SK-N-SH (cell line): ENCODE measurements around the gene RPL21. TPM values are rescaled to one million over a fixed set of nuclear protein-coding genes. Genes with fewer than 3 reads are reported as not detected.

Experiments
- CTCF ChIA-PET: fragments of 300-600, 350-600 bp; formaldehyde crosslinking; extraction: SDS; loops from one replicate; lab custom pipeline; 2021; lab: Yijun Ruan, JAX
- POLR2A ChIA-PET: fragments of 350-600 bp; sonication (Branson Sonifier 250); formaldehyde crosslinking; extraction: SDS; loops from one replicate; lab custom pipeline; 2020; ENCODE audit warnings: antibody characterized with exemption, inconsistent platforms; lab: Yijun Ruan, JAX
- DNase-seq: peaks from one replicate; pipeline ENCODE4 v3.0.0; 2012
- H2AFZ ChIP-seq: fragments of 200-600 bp; sonication (generic); 2 replicates; pipeline ENCODE4 v1.8.1; 2016; ENCODE audit warnings: antibody characterized with exemption, mild to moderate bottlenecking, low read depth
- H3F3A ChIP-seq: fragments of 200-600 bp; sonication (generic); replicated peaks from 2 replicates; pipeline ENCODE3; 2016; ENCODE audit warnings: antibody characterized with exemption, mild to moderate bottlenecking; ENCODE audit not compliant: insufficient read depth
- H3K27ac ChIP-seq, 2 experiments: fragments of 200-500 bp in 1 of 2; fragments of 200-600 bp in 1 of 2; sonication (Bioruptor generic) in 1 of 2; sonication (generic), shearing (Covaris generic) in 1 of 2; 2 replicates each; pipeline versions ENCODE4 v1.5.1 to v1.6.1; 2014 to 2016; ENCODE audit warnings: low read depth in 2 of 2, inconsistent platforms in 1 of 2, low read length in 1 of 2, mild to moderate bottlenecking in 1 of 2, mixed read lengths in 1 of 2
- H3K27me3 ChIP-seq: fragments of 200-600 bp; sonication (generic), shearing (Covaris generic); 2 replicates; pipeline ENCODE4 v1.6.1; 2016; ENCODE audit warnings: mixed run types; ENCODE audit not compliant: insufficient read depth
- H3K36me3 ChIP-seq, 2 experiments: fragments of 200-500 bp in 1 of 2; fragments of 200-600 bp in 1 of 2; sonication (Bioruptor generic) in 1 of 2; sonication (generic) in 1 of 2; replicated peaks in 1 of 2; 2 replicates each; pipeline versions ENCODE3 to v1.5.1; 2014 to 2016; ENCODE audit warnings: low read length in 1 of 2, mild to moderate bottlenecking in 1 of 2; ENCODE audit not compliant: insufficient read depth in 2 of 2, control insufficient read depth in 1 of 2
- H3K4me1 ChIP-seq, 2 experiments: fragments of 200-500 bp in 1 of 2; fragments of 200-600 bp in 1 of 2; sonication (Bioruptor generic) in 1 of 2; sonication (generic), shearing (Covaris generic) in 1 of 2; 2 replicates each; pipeline versions ENCODE4 v1.5.1 to v1.6.1; 2014 to 2016; ENCODE audit warnings: low read depth in 1 of 2, low read length in 1 of 2, mixed run types in 1 of 2; ENCODE audit not compliant: insufficient read depth in 2 of 2, control insufficient read depth in 1 of 2
- H3K4me2 ChIP-seq: fragments of 200-600 bp; sonication (generic), shearing (Covaris generic); 2 replicates; pipeline ENCODE4 v1.6.1; 2017; ENCODE audit warnings: mixed run types
- H3K4me3 ChIP-seq, 2 experiments: fragments of 200-500 bp in 1 of 2; fragments of 200-600 bp in 1 of 2; sonication (Bioruptor generic) in 1 of 2; sonication (generic), shearing (Covaris generic) in 1 of 2; 2 replicates each; pipeline versions ENCODE4 v1.5.1 to v1.8.1; 2014 to 2016; ENCODE audit warnings: low read depth in 2 of 2, inconsistent platforms in 1 of 2, low read length in 1 of 2, mild to moderate bottlenecking in 1 of 2, mixed read lengths in 1 of 2, moderate library complexity in 1 of 2
- H3K79me2 ChIP-seq: fragments of 200-600 bp; sonication (generic); 2 replicates; pipeline ENCODE4 v1.8.1; 2017; ENCODE audit warnings: mild to moderate bottlenecking; ENCODE audit not compliant: insufficient read depth
- H3K9ac ChIP-seq: fragments of 200-600 bp; sonication (generic); 2 replicates; pipeline ENCODE4 v1.6.1; 2017; ENCODE audit warnings: mixed run types
- H3K9me2 ChIP-seq: fragments of 200-600 bp; sonication (generic); 2 replicates; pipeline ENCODE4 v1.6.1; 2017; ENCODE audit warnings: mixed run types
- H3K9me3 ChIP-seq: fragments of 200-600 bp; sonication (generic); 2 replicates; pipeline ENCODE4 v1.6.1; 2017; ENCODE audit warnings: mixed run types, mild to moderate bottlenecking, moderate library complexity
- H4K20me1 ChIP-seq: fragments of 200-600 bp; sonication (generic); 2 replicates; pipeline ENCODE4 v1.6.1; 2017; ENCODE audit warnings: mild to moderate bottlenecking, mixed run types; ENCODE audit not compliant: insufficient read depth
- EP300 ChIP-seq, 2 experiments: IDR thresholded peaks; 2 replicates each; pipeline versions ENCODE4 v1.4.0 to v1.6.1; 2012; ENCODE audit warnings: borderline replicate concordance in 1 of 2, low read depth in 1 of 2, low read length in 1 of 2
- FOXM1 ChIP-seq: IDR thresholded peaks from 2 replicates; pipeline ENCODE4 v1.4.0; 2012; ENCODE audit warnings: low read depth, mild to moderate bottlenecking
- NFIC ChIP-seq: IDR thresholded peaks from 2 replicates; pipeline ENCODE4 v1.4.0; 2012; ENCODE audit warnings: borderline replicate concordance
- POLR2AphosphoS5 ChIP-seq: IDR thresholded peaks from 2 replicates; pipeline ENCODE4 v1.6.1; 2012; ENCODE audit warnings: low read depth, low read length
- RCOR1 ChIP-seq: fragments of 150-350 bp; IDR thresholded peaks from 2 replicates; pipeline ENCODE4 v1.6.1; 2017; ENCODE audit warnings: antibody characterized with exemption, low read length
- RXRA ChIP-seq: IDR thresholded peaks from 2 replicates; pipeline ENCODE4 v1.4.0; 2012; ENCODE audit warnings: low read depth, mild to moderate bottlenecking, borderline replicate concordance
- SMC3 ChIP-seq: IDR thresholded peaks from 2 replicates; pipeline ENCODE4 v1.6.1; 2012; ENCODE audit warnings: low read depth, low read length, improper control_type of control experiment
- TCF12 ChIP-seq: IDR thresholded peaks from 2 replicates; pipeline ENCODE4 v1.4.0; 2012
- TEAD4 ChIP-seq: IDR thresholded peaks from 2 replicates; pipeline ENCODE4 v1.4.0; 2012; ENCODE audit warnings: mild to moderate bottlenecking, borderline replicate concordance; ENCODE audit not compliant: insufficient read depth
- USF2 ChIP-seq: fragments of 150-350 bp; IDR thresholded peaks from 2 replicates; pipeline ENCODE4 v1.6.1; 2017; ENCODE audit warnings: antibody characterized with exemption, low read length, low read depth, borderline replicate concordance
- WGBS: methylation state at CpG from one replicate; pipeline ENCODE4 v1.1.6; 2017; ENCODE audit warnings: low lambda C conversion rate; 5-methylcytosine and 5-hydroxymethylcytosine counted together
- polyA plus RNA-seq, 3 experiments: library from polyadenylated mRNA; depleted of rRNA; stranded (reverse); fragments of >200 nt; gene quantifications; 2 replicates each; pipeline ENCODE4 v1.2.3, GENCODE V29; 2012
- TF ChIP-seq, protein P1 (sequence below): IDR thresholded peaks from 2 replicates; pipeline ENCODE4 v1.4.0; 2012; ENCODE audit warnings: low read depth, borderline replicate concordance
- TF ChIP-seq, protein P2 (sequence below): IDR thresholded peaks from 2 replicates; pipeline ENCODE4; 2012
- TF ChIP-seq, protein P3 (sequence below): fragments of 200-600 bp; sonication (generic); IDR thresholded peaks from 2 replicates; pipeline ENCODE4 v1.6.1; 2017; ENCODE audit warnings: antibody characterized with exemption, mild to moderate bottlenecking, moderate library complexity
- TF ChIP-seq, protein P4 (sequence below): IDR thresholded peaks from 2 replicates; pipeline ENCODE4 v1.4.0; 2012; ENCODE audit warnings: low read depth, borderline replicate concordance
- TF ChIP-seq, protein P5 (sequence below): IDR thresholded peaks from 2 replicates; pipeline ENCODE4 v1.6.1; 2012; ENCODE audit warnings: mild to moderate bottlenecking, low read depth, low read length, moderate library complexity

Gene RPL21
- polyA plus RNA-seq, 1 of the 3 experiments (the other 2 are of a cell fraction): 1,261 TPM

- H2AFZ ChIP-seq: no peak overlapping the region
- H3K36me3 ChIP-seq: no peaks in the 10 kb centered on the region
- no peak overlapping the region for H3K27ac ChIP-seq
- no peaks in the 10 kb centered on the region; the same call in 1 of the 2 replicates for H3K27me3 ChIP-seq
- WGBS: 63% methylated on average over 5 of the region's 5 CpGs
- ChIA-PET CTCF (interaction anchor here (0.8 to 3.5 kb wide), 4 partner anchors 9 to 333 kb away, joined by 3 to 20 read pairs (median 4); partner anchors contain the start of gene RASL11A), POLR2A (interaction anchor here (0.6 kb wide), 1 partner anchor 12 kb away, joined by 3 read pairs; no protein-coding TSS in a partner anchor)
- H3K9ac ChIP-seq: no peak overlapping the region
- no peaks in the 10 kb centered on the region for H3F3A ChIP-seq
- H3K4me1 ChIP-seq: peaks cover 0 to 12% of the 10 kb centered on the region in 2 experiments; a peak in 2 of 4 replicates
- no peaks in the 10 kb centered on the region for H3K9me2 ChIP-seq
- no peaks in the 10 kb centered on the region for H4K20me1 ChIP-seq
- no peaks in the 10 kb centered on the region for H3K79me2 ChIP-seq
- H3K4me3 ChIP-seq: no peak overlapping the region
- H3K4me2 ChIP-seq: no peak overlapping the region
- no peak for DNase-seq
- no peaks in the 10 kb centered on the region for H3K9me3 ChIP-seq
- TF ChIP-seq USF2: no peak
- TF ChIP-seq RCOR1: no peak
- TF ChIP-seq NFIC: no peak
- TF ChIP-seq, protein P1, sequence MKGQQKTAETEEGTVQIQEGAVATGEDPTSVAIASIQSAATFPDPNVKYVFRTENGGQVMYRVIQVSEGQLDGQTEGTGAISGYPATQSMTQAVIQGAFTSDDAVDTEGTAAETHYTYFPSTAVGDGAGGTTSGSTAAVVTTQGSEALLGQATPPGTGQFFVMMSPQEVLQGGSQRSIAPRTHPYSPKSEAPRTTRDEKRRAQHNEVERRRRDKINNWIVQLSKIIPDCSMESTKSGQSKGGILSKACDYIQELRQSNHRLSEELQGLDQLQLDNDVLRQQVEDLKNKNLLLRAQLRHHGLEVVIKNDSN: no peak
- TF ChIP-seq TEAD4: no peak
- TF ChIP-seq, protein P2, sequence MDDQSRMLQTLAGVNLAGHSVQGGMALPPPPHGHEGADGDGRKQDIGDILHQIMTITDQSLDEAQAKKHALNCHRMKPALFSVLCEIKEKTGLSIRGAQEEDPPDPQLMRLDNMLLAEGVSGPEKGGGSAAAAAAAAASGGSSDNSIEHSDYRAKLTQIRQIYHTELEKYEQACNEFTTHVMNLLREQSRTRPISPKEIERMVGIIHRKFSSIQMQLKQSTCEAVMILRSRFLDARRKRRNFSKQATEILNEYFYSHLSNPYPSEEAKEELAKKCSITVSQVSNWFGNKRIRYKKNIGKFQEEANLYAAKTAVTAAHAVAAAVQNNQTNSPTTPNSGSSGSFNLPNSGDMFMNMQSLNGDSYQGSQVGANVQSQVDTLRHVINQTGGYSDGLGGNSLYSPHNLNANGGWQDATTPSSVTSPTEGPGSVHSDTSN: no peak
- TF ChIP-seq, protein P3, sequence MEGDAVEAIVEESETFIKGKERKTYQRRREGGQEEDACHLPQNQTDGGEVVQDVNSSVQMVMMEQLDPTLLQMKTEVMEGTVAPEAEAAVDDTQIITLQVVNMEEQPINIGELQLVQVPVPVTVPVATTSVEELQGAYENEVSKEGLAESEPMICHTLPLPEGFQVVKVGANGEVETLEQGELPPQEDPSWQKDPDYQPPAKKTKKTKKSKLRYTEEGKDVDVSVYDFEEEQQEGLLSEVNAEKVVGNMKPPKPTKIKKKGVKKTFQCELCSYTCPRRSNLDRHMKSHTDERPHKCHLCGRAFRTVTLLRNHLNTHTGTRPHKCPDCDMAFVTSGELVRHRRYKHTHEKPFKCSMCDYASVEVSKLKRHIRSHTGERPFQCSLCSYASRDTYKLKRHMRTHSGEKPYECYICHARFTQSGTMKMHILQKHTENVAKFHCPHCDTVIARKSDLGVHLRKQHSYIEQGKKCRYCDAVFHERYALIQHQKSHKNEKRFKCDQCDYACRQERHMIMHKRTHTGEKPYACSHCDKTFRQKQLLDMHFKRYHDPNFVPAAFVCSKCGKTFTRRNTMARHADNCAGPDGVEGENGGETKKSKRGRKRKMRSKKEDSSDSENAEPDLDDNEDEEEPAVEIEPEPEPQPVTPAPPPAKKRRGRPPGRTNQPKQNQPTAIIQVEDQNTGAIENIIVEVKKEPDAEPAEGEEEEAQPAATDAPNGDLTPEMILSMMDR: no peak
- no peak for TF ChIP-seq POLR2AphosphoS5
- TF ChIP-seq, protein P4, sequence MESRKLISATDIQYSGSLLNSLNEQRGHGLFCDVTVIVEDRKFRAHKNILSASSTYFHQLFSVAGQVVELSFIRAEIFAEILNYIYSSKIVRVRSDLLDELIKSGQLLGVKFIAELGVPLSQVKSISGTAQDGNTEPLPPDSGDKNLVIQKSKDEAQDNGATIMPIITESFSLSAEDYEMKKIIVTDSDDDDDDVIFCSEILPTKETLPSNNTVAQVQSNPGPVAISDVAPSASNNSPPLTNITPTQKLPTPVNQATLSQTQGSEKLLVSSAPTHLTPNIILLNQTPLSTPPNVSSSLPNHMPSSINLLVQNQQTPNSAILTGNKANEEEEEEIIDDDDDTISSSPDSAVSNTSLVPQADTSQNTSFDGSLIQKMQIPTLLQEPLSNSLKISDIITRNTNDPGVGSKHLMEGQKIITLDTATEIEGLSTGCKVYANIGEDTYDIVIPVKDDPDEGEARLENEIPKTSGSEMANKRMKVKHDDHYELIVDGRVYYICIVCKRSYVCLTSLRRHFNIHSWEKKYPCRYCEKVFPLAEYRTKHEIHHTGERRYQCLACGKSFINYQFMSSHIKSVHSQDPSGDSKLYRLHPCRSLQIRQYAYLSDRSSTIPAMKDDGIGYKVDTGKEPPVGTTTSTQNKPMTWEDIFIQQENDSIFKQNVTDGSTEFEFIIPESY: no peak
- no peak for TF ChIP-seq TCF12
- TF ChIP-seq FOXM1: no peak
- no peak for TF ChIP-seq EP300 (IDR thresholded peaks at IDR 0.05; ENCODE audit: borderline replicate concordance in 1 of 2, low read depth in 1 of 2, low read length in 1 of 2)
- TF ChIP-seq, protein P5, sequence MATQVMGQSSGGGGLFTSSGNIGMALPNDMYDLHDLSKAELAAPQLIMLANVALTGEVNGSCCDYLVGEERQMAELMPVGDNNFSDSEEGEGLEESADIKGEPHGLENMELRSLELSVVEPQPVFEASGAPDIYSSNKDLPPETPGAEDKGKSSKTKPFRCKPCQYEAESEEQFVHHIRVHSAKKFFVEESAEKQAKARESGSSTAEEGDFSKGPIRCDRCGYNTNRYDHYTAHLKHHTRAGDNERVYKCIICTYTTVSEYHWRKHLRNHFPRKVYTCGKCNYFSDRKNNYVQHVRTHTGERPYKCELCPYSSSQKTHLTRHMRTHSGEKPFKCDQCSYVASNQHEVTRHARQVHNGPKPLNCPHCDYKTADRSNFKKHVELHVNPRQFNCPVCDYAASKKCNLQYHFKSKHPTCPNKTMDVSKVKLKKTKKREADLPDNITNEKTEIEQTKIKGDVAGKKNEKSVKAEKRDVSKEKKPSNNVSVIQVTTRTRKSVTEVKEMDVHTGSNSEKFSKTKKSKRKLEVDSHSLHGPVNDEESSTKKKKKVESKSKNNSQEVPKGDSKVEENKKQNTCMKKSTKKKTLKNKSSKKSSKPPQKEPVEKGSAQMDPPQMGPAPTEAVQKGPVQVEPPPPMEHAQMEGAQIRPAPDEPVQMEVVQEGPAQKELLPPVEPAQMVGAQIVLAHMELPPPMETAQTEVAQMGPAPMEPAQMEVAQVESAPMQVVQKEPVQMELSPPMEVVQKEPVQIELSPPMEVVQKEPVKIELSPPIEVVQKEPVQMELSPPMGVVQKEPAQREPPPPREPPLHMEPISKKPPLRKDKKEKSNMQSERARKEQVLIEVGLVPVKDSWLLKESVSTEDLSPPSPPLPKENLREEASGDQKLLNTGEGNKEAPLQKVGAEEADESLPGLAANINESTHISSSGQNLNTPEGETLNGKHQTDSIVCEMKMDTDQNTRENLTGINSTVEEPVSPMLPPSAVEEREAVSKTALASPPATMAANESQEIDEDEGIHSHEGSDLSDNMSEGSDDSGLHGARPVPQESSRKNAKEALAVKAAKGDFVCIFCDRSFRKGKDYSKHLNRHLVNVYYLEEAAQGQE: no peak
- TF ChIP-seq SMC3: no peak
- no peak for TF ChIP-seq RXRA
Observed at GRCh38 chr13:27280009-27280656, 28.8 kb downstream of the RPL21 start.
